Ectodermal cell (in vitro differentiated cells): Measurements from ENCODE around the gene PIAS1.

Experiments used
- H3K27ac ChIP-seq: 2 replicates; pipeline ENCODE4 v1.7.0; 2013; ENCODE audit warnings: mild to moderate bottlenecking, low read depth, low read length; ENCODE audit not compliant: insufficient read depth, poor library complexity, severe bottlenecking
- H3K27me3 ChIP-seq: 2 replicates; pipeline ENCODE4 v1.7.0; 2013; ENCODE audit warnings: mild to moderate bottlenecking, low read length; ENCODE audit not compliant: insufficient read depth, control insufficient read depth, poor library complexity, severe bottlenecking
- H3K36me3 ChIP-seq: one replicate; pipeline ENCODE4 v1.7.0; 2013; ENCODE audit warnings: low read length; ENCODE audit not compliant: control insufficient read depth, insufficient read depth
- H3K4me1 ChIP-seq: one replicate; pipeline ENCODE4 v1.7.0; 2013; ENCODE audit warnings: low read length; ENCODE audit not compliant: control insufficient read depth, insufficient read depth
- H3K4me3 ChIP-seq: 2 replicates; pipeline ENCODE4 v1.7.0; 2013; ENCODE audit warnings: low read depth, low read length, control low read depth; ENCODE audit not compliant: insufficient read depth
- H3K9me3 ChIP-seq: 2 replicates; pipeline ENCODE4 v1.7.0; 2013; ENCODE audit warnings: mild to moderate bottlenecking, low read length, moderate library complexity; ENCODE audit not compliant: control insufficient read depth
- WGBS, 2 experiments: methylation state at CpG; one replicate each; pipeline ENCODE4 v1.1.7; 2013; ENCODE audit warnings: missing lambda C conversion rate in 2 of 2; 5-methylcytosine and 5-hydroxymethylcytosine counted together

PIAS1 gene

GRCh38 chr15:68187559-68187958 lies 133.4 kb downstream of the PIAS1 start:
- Histone ChIP-seq H3K27me3 (no peaks in the 10 kb centered on the region), H3K36me3 (peaks cover 18% of the 10 kb centered on the region), H3K4me3 (no peak overlapping the region), H3K27ac (no peak overlapping the region), H3K9me3 (no peaks in the 10 kb centered on the region), H3K4me1 (no peaks in the 10 kb centered on the region)
- WGBS, 2 experiments = 95 to 96% methylated on average over 8 to 9 of the region's 9 CpGs

DNA sequence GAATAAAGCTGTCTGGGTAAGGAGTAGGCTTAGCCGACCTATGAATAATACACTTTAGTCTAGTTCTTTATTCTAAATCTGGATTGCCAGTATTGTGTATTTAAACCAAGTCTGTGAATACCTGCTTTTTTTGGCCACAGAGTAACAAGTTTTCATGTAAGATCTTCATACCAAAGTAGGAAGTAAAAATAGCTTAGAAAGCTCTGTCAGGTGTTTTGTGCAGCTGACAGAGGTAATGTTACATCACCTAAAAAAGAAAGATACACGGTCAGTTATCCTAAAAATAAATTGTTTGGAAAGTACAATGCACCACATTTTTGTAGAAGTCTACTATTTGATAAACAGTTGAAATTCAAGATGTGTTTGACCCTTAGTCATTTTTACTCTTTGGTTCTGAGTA lies 134.5 kb downstream of the PIAS1 start:
- peaks cover 16% of the 10 kb centered on the region for H3K36me3 ChIP-seq
- no peaks in the 10 kb centered on the region for H3K4me1 ChIP-seq
- no peaks in the 10 kb centered on the region for H3K9me3 ChIP-seq
- no peak overlapping the region for H3K4me3 ChIP-seq
- 93 to 100% methylated on average over 1 to 2 of the region's 2 CpGs for WGBS, 2 experiments
- H3K27ac ChIP-seq = no peak overlapping the region
- H3K27me3 ChIP-seq = no peaks in the 10 kb centered on the region

- 92 to 95% methylated on average over 2 to 4 of the region's 4 CpGs for WGBS, 2 experiments
- H3K27ac ChIP-seq = no peak overlapping the region
Measured at GRCh38 chr15:68190048-68190447, 135.9 kb downstream of the PIAS1 start.

DNA sequence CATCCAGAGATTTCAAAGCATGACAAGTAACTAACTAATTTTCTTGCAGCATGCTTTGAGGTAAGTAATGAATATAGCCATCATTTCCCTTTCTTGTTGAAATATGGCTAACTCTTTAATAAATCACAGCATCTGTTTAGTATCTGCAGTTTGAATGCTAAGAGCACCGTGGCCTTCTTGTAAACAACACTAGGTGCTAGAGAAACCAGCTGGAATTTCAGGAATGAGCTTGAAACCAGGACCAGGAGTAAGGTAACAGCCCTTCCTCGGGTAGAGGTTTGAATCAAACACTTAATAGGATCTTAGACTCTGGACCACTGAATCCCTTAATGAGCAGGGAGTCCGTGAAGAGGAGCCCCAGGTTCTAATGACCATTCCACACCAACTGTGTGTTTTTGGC lies 137.4 kb downstream of the PIAS1 start:
- 80 to 87% methylated on average over 3 of the region's 3 CpGs for whole genome bisulfite sequencing, 2 experiments
- Histone ChIP-seq H3K27me3 (no peaks in the 10 kb centered on the region), H3K27ac (no peak overlapping the region), H3K4me1 (no peaks in the 10 kb centered on the region), H3K9me3 (no peaks in the 10 kb centered on the region), H3K36me3 (peaks cover 12% of the 10 kb centered on the region), H3K4me3 (no peak overlapping the region)

More at GRCh38 chr15:68190048-68190447, 135.9 kb downstream of the PIAS1 start:
- Histone ChIP-seq H3K4me1 (no peaks in the 10 kb centered on the region), H3K27me3 (no peaks in the 10 kb centered on the region), H3K36me3 (peaks cover 12% of the 10 kb centered on the region), H3K9me3 (no peaks in the 10 kb centered on the region), H3K4me3 (no peak overlapping the region)

- H3K36me3 ChIP-seq = peaks cover 12% of the 10 kb centered on the region
- H3K4me1 ChIP-seq = no peaks in the 10 kb centered on the region
- no peak overlapping the region for H3K27ac ChIP-seq
- no peaks in the 10 kb centered on the region for H3K9me3 ChIP-seq
- no peak overlapping the region for H3K4me3 ChIP-seq
- WGBS, 2 experiments = 92 to 94% methylated on average over 4 of the region's 4 CpGs
- H3K27me3 ChIP-seq = no peaks in the 10 kb centered on the region
Measured at GRCh38 chr15:68192117-68192516, 138.0 kb downstream of the PIAS1 start.

GRCh38 chr15:68192804-68193486 lies 138.8 kb downstream of the PIAS1 start:
- Histone ChIP-seq H3K4me1 (no peaks in the 10 kb centered on the region), H3K4me3 (no peak overlapping the region), H3K27me3 (no peaks in the 10 kb centered on the region), H3K36me3 (peaks cover 5% of the 10 kb centered on the region), H3K27ac (no peak overlapping the region), H3K9me3 (no peaks in the 10 kb centered on the region)
- WGBS, 2 experiments = 93 to 98% methylated on average over 5 of the region's 5 CpGs

GRCh38 chr15:68195336-68196112 lies 141.4 kb downstream of the PIAS1 start:
- no peaks in the 10 kb centered on the region for H3K9me3 ChIP-seq
- no peaks in the 10 kb centered on the region for H3K27me3 ChIP-seq
- peaks cover 3% of the 10 kb centered on the region for H3K36me3 ChIP-seq
- H3K4me1 ChIP-seq = peaks cover 8% of the 10 kb centered on the region
- H3K4me3 ChIP-seq = no peak overlapping the region
- no peak overlapping the region for H3K27ac ChIP-seq
- 93 to 95% methylated on average over 8 of the region's 8 CpGs for WGBS, 2 experiments

DNA sequence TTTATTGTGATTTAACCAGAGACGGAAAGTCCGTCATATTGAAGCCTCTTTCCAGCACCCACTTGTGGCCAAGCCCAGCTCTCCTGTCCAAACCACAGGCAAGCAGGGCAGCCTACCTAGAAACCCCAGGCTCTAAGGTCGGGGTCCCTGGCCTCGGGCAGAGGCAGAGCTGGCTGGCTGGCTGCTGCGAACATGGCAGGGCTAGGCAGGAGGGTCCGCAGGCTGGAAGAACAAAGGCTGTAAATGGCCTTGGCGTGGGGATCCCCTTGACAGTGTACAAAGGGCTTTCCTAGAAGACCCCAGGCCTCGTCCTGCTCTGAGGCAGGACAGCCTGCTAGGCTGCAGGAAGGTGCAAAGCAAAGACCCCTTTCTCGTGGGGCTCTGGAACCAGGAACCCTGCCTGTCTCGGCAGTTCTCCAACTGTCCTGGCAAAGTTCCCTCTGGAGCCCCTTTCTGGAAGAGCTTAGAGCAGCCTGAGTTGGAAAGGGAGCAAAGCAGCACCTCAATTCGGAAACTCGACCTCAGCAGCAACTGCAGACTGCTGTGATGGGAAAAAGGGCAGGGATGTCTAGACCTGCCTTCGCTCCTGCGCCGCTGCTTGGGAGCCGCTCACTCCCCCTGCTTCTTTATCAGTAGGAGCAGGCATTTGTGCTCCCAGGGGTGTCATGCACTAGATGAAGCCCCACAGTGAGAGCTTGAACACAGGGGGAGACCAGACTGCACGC lies 142.5 kb downstream of the PIAS1 start:
- no peaks in the 10 kb centered on the region for H3K9me3 ChIP-seq
- H3K27me3 ChIP-seq = no peaks in the 10 kb centered on the region
- H3K36me3 ChIP-seq = peaks cover 3% of the 10 kb centered on the region
- peaks cover 19% of the 10 kb centered on the region for H3K4me1 ChIP-seq
- H3K4me3 ChIP-seq = no peak overlapping the region
- WGBS, 2 experiments = 93 to 95% methylated on average over 17 of the region's 17 CpGs
- no peak overlapping the region for H3K27ac ChIP-seq

GRCh38 chr15:68197170-68197492 lies 143.0 kb downstream of the PIAS1 start:
- Histone ChIP-seq H3K9me3 (no peaks in the 10 kb centered on the region), H3K36me3 (peaks cover 3% of the 10 kb centered on the region), H3K4me1 (peaks cover 22% of the 10 kb centered on the region), H3K27ac (no peak overlapping the region), H3K27me3 (no peaks in the 10 kb centered on the region), H3K4me3 (no peak overlapping the region)
- WGBS, 2 experiments = 95 to 96% methylated on average over 8 of the region's 8 CpGs
